Fibroblast of skin of left biceps (primary cell): Measurements from ENCODE around the gene FAM184B.

Experiments
- DNase-seq, 2 experiments: peaks; one replicate each; pipeline ENCODE4 v3.0.0-alpha.2; 2013; ENCODE audit warnings: low read depth in 2 of 2

Gene FAM184B

GRCh38 chr4:17773135-17773698 lies 8.2 kb downstream of the FAM184B start:
- no peak for DNase-seq

- DNase-seq: no peak
Measured at GRCh38 chr4:17771284-17771908, 10.0 kb downstream of the FAM184B start.

- DNase-seq: no peak
Measured at GRCh38 chr4:17770845-17771244, 10.6 kb downstream of the FAM184B start.

GRCh38 chr4:17769406-17770174 lies 11.8 kb downstream of the FAM184B start:
- no peak for DNase-seq

GRCh38 chr4:17766826-17767458 lies 14.5 kb downstream of the FAM184B start:
- no peak for DNase-seq

GRCh38 chr4:17765514-17766286 lies 15.7 kb downstream of the FAM184B start:
- no peak for DNase-seq

- no peak for DNase-seq
Measured at GRCh38 chr4:17763931-17764330, 17.5 kb downstream of the FAM184B start.

GRCh38 chr4:17763416-17763815 lies 18.0 kb downstream of the FAM184B start:
- DNase-seq: no peak

- DNase-seq: no peak
Measured at GRCh38 chr4:17762726-17763125, 18.7 kb downstream of the FAM184B start.

GRCh38 chr4:17761062-17761461 lies 20.4 kb downstream of the FAM184B start:
- DNase-seq: no peak

- no peak for DNase-seq
Measured at GRCh38 chr4:17760626-17761025, 20.8 kb downstream of the FAM184B start.

- DNase-seq: no peak
Measured at GRCh38 chr4:17758485-17758884, 22.9 kb downstream of the FAM184B start.

- DNase-seq: no peak
Measured at GRCh38 chr4:17757621-17758020, 23.8 kb downstream of the FAM184B start.

GRCh38 chr4:17753646-17754045 lies 27.8 kb downstream of the FAM184B start:
- no peak for DNase-seq

GRCh38 chr4:17740702-17741101 lies 40.7 kb downstream of the FAM184B start:
- DNase-seq: no peak

GRCh38 chr4:17736484-17736883 lies 44.9 kb downstream of the FAM184B start:
- no peak for DNase-seq

GRCh38 chr4:17726911-17727310 lies 54.5 kb downstream of the FAM184B start:
- no peak for DNase-seq

- DNase-seq: no peak
Measured at GRCh38 chr4:17723648-17724047, 57.8 kb downstream of the FAM184B start.

- no peak for DNase-seq
Measured at GRCh38 chr4:17722356-17722700, 59.1 kb downstream of the FAM184B start.

GRCh38 chr4:17721496-17722355 lies 59.7 kb downstream of the FAM184B start:
- DNase-seq: peak; percentile 82 to 84

GRCh38 chr4:17719106-17719505 lies 62.3 kb downstream of the FAM184B start:
- no peak for DNase-seq
